Retinal pigment epithelial cell (primary cell): ENCODE data around the gene C1QTNF12.

Experiments used
- DNase-seq: peaks from one replicate; pipeline ENCODE4 v3.0.0-alpha.2; 2010; ENCODE audit warnings: low read depth
- H3K4me3 ChIP-seq: 2 replicates; pipeline ENCODE4 v1.5.1; 2011; ENCODE audit warnings: mild to moderate bottlenecking, low read length, control low read depth, moderate library complexity
- TF ChIP-seq, protein P1 (sequence below): conservative IDR thresholded peaks from 2 replicates; pipeline ENCODE4 v1.5.1; 2011; ENCODE audit warnings: low read depth, low read length, control low read depth, inconsistent platforms

Gene C1QTNF12

GRCh38 chr1:1242461-1243265 lies 3.9 kb downstream of the C1QTNF12 start:
- TF ChIP-seq, protein P1, sequence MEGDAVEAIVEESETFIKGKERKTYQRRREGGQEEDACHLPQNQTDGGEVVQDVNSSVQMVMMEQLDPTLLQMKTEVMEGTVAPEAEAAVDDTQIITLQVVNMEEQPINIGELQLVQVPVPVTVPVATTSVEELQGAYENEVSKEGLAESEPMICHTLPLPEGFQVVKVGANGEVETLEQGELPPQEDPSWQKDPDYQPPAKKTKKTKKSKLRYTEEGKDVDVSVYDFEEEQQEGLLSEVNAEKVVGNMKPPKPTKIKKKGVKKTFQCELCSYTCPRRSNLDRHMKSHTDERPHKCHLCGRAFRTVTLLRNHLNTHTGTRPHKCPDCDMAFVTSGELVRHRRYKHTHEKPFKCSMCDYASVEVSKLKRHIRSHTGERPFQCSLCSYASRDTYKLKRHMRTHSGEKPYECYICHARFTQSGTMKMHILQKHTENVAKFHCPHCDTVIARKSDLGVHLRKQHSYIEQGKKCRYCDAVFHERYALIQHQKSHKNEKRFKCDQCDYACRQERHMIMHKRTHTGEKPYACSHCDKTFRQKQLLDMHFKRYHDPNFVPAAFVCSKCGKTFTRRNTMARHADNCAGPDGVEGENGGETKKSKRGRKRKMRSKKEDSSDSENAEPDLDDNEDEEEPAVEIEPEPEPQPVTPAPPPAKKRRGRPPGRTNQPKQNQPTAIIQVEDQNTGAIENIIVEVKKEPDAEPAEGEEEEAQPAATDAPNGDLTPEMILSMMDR: no peak
- no peak overlapping the region for H3K4me3 ChIP-seq
- no peak for DNase-seq

GRCh38 chr1:1241588-1242219 lies 4.8 kb downstream of the C1QTNF12 start:
- H3K4me3 ChIP-seq: no peak overlapping the region
- TF ChIP-seq, protein P1: no peak
- DNase-seq: no peak

DNA sequence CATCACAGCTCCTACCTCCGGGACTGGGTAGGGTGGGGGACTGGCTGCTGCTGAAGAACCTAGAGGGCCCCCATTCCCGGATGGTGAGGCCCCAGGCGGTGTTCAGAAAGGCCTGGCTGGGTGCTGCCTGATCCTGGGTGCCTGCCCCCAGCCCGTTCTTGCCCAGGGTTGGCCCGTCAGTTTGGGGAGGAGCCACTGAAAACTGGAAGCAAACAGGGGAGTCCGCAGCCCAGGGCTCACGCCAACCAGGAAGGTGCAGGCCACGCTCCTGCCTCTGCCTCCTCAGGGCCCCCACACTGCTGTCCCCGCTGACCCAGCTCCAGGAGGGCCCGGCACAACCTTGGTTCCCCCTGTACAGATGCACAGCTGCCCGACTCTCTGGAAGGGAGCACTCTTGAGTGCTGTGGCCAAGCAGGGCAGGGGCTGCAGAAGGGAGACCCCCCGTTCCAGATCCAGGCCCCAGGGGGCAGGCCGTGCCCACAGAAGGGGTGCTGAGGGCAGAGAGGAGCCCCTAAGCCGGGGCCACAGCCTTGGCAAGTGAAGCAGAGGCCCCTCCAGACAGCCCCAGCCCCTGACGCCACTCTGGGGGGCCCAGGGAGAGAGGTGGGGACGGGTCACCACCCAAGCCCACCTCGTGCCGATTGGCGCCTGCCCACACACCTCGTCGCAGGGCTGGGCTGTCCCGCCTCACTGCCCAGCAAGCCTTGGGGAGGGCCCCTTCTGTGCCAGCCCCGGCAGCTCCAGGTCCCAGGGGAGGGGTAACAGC lies 5.5 kb downstream of the C1QTNF12 start:
- TF ChIP-seq, protein P1: no peak
- no peak for DNase-seq
- no peak overlapping the region for H3K4me3 ChIP-seq

DNA sequence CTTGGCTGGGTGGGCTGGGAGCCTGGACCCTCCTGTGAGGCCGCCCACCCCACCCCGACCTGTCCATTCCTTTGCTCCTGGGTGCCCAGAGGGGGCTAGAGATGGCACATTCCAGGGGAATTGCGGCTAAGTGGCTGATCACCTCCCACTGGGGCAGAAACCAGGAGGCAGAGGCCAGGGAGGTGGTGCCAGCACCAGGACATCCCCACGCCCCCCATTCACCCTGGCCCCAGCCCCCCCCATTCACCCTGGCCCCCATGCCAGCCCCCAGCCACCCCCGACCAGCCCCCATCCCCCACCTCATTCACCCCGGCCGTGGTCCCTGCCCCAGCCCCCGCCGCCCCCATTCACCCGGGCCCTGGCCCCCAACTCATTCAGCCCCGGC lies 6.2 kb downstream of the C1QTNF12 start:
- H3K4me3 ChIP-seq: no peak overlapping the region
- no peak for DNase-seq
- TF ChIP-seq, protein P1: no peak

- DNase-seq: no peak
- TF ChIP-seq, protein P1: no peak
- no peak overlapping the region for H3K4me3 ChIP-seq
Observed at GRCh38 chr1:1239614-1240347, 6.7 kb downstream of the C1QTNF12 start.

DNA sequence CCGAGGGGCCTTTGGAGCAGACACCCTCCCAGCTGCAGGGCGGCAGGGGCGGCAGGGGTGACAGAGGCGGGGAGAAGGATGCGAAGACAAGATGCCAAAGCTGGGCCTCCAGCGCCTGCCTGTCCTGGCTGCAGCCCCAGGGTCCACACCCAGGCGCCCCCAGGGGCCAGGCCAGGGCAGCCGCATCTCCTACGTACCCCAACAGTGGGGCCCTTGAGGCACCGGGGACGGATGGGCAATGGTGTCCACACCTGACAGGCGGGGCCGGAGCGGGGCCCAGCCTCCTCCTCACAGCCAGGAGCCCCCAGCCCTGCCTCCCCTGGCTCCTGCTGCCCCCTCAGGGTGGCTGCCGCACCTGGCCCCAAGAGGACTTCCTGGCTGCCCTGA lies 7.3 kb downstream of the C1QTNF12 start:
- no peak overlapping the region for H3K4me3 ChIP-seq
- DNase-seq: no peak
- TF ChIP-seq, protein P1: no peak
